SK-N-SH (cell line): ENCODE data around the gene HSPA14. TPM values are rescaled to one million over a fixed set of nuclear protein-coding genes. Genes with fewer than 3 reads are reported as not detected.

ENCODE experiments used
- CTCF ChIA-PET: fragments of 300-600, 350-600 bp; formaldehyde crosslinking; extraction: SDS; loops from one replicate; lab custom pipeline; 2021; lab: Yijun Ruan, JAX
- POLR2A ChIA-PET: fragments of 350-600 bp; sonication (Branson Sonifier 250); formaldehyde crosslinking; extraction: SDS; loops from one replicate; lab custom pipeline; 2020; ENCODE audit warnings: antibody characterized with exemption, inconsistent platforms; lab: Yijun Ruan, JAX
- DNase-seq: peaks from one replicate; pipeline ENCODE4 v3.0.0; 2012
- H2AFZ ChIP-seq: fragments of 200-600 bp; sonication (generic); 2 replicates; pipeline ENCODE4 v1.8.1; 2016; ENCODE audit warnings: antibody characterized with exemption, mild to moderate bottlenecking, low read depth
- H3F3A ChIP-seq: fragments of 200-600 bp; sonication (generic); replicated peaks from 2 replicates; pipeline ENCODE3; 2016; ENCODE audit warnings: antibody characterized with exemption, mild to moderate bottlenecking; ENCODE audit not compliant: insufficient read depth
- H3K27ac ChIP-seq, 2 experiments: fragments of 200-500 bp in 1 of 2; fragments of 200-600 bp in 1 of 2; sonication (Bioruptor generic) in 1 of 2; sonication (generic), shearing (Covaris generic) in 1 of 2; 2 replicates each; pipeline versions ENCODE4 v1.5.1 to v1.6.1; 2014 to 2016; ENCODE audit warnings: low read depth in 2 of 2, inconsistent platforms in 1 of 2, low read length in 1 of 2, mild to moderate bottlenecking in 1 of 2, mixed read lengths in 1 of 2
- H3K27me3 ChIP-seq: fragments of 200-600 bp; sonication (generic), shearing (Covaris generic); 2 replicates; pipeline ENCODE4 v1.6.1; 2016; ENCODE audit warnings: mixed run types; ENCODE audit not compliant: insufficient read depth
- H3K36me3 ChIP-seq, 2 experiments: fragments of 200-500 bp in 1 of 2; fragments of 200-600 bp in 1 of 2; sonication (Bioruptor generic) in 1 of 2; sonication (generic) in 1 of 2; replicated peaks in 1 of 2; 2 replicates each; pipeline versions ENCODE3 to v1.5.1; 2014 to 2016; ENCODE audit warnings: low read length in 1 of 2, mild to moderate bottlenecking in 1 of 2; ENCODE audit not compliant: insufficient read depth in 2 of 2, control insufficient read depth in 1 of 2
- H3K4me1 ChIP-seq, 2 experiments: fragments of 200-500 bp in 1 of 2; fragments of 200-600 bp in 1 of 2; sonication (Bioruptor generic) in 1 of 2; sonication (generic), shearing (Covaris generic) in 1 of 2; 2 replicates each; pipeline versions ENCODE4 v1.5.1 to v1.6.1; 2014 to 2016; ENCODE audit warnings: low read depth in 1 of 2, low read length in 1 of 2, mixed run types in 1 of 2; ENCODE audit not compliant: insufficient read depth in 2 of 2, control insufficient read depth in 1 of 2
- H3K4me2 ChIP-seq: fragments of 200-600 bp; sonication (generic), shearing (Covaris generic); 2 replicates; pipeline ENCODE4 v1.6.1; 2017; ENCODE audit warnings: mixed run types
- H3K4me3 ChIP-seq, 2 experiments: fragments of 200-500 bp in 1 of 2; fragments of 200-600 bp in 1 of 2; sonication (Bioruptor generic) in 1 of 2; sonication (generic), shearing (Covaris generic) in 1 of 2; 2 replicates each; pipeline versions ENCODE4 v1.5.1 to v1.8.1; 2014 to 2016; ENCODE audit warnings: low read depth in 2 of 2, inconsistent platforms in 1 of 2, low read length in 1 of 2, mild to moderate bottlenecking in 1 of 2, mixed read lengths in 1 of 2, moderate library complexity in 1 of 2
- H3K79me2 ChIP-seq: fragments of 200-600 bp; sonication (generic); 2 replicates; pipeline ENCODE4 v1.8.1; 2017; ENCODE audit warnings: mild to moderate bottlenecking; ENCODE audit not compliant: insufficient read depth
- H3K9ac ChIP-seq: fragments of 200-600 bp; sonication (generic); 2 replicates; pipeline ENCODE4 v1.6.1; 2017; ENCODE audit warnings: mixed run types
- H3K9me2 ChIP-seq: fragments of 200-600 bp; sonication (generic); 2 replicates; pipeline ENCODE4 v1.6.1; 2017; ENCODE audit warnings: mixed run types
- H3K9me3 ChIP-seq: fragments of 200-600 bp; sonication (generic); 2 replicates; pipeline ENCODE4 v1.6.1; 2017; ENCODE audit warnings: mixed run types, mild to moderate bottlenecking, moderate library complexity
- H4K20me1 ChIP-seq: fragments of 200-600 bp; sonication (generic); 2 replicates; pipeline ENCODE4 v1.6.1; 2017; ENCODE audit warnings: mild to moderate bottlenecking, mixed run types; ENCODE audit not compliant: insufficient read depth
- CHD2 ChIP-seq: fragments of 150-350 bp; IDR thresholded peaks from 2 replicates; pipeline ENCODE4 v1.6.1; 2018; ENCODE audit warnings: low read length; ENCODE audit not compliant: partially characterized antibody
- CTCF ChIP-seq: fragments of 200-600 bp; sonication (generic); IDR thresholded peaks from 2 replicates; pipeline ENCODE4 v1.6.1; 2017; ENCODE audit warnings: antibody characterized with exemption, mild to moderate bottlenecking, moderate library complexity
- ELF1 ChIP-seq: IDR thresholded peaks from 2 replicates; pipeline ENCODE4 v1.4.0; 2012
- EZH2phosphoT487 ChIP-seq: fragments of 200-600 bp; sonication (generic); IDR thresholded peaks from 2 replicates; pipeline ENCODE4 v1.6.1; 2017; ENCODE audit warnings: low read depth, mixed run types, mild to moderate bottlenecking, antibody characterized with exemption, moderate library complexity, borderline replicate concordance
- FOSL2 ChIP-seq: IDR thresholded peaks from 2 replicates; pipeline ENCODE4 v1.4.0; 2012; ENCODE audit warnings: low read depth, mild to moderate bottlenecking, moderate library complexity, borderline replicate concordance
- FOXM1 ChIP-seq: IDR thresholded peaks from 2 replicates; pipeline ENCODE4 v1.4.0; 2012; ENCODE audit warnings: low read depth, mild to moderate bottlenecking
- GABPA ChIP-seq: IDR thresholded peaks from 2 replicates; pipeline ENCODE4 v1.4.0; 2012; ENCODE audit warnings: low read depth, mild to moderate bottlenecking
- GATA2 ChIP-seq: sonication (generic); formaldehyde crosslinking; IDR thresholded peaks from 2 replicates; pipeline ENCODE4 v1.5.0; 2020; ENCODE audit warnings: mild to moderate bottlenecking, missing genetic modification reagents
- NFIC ChIP-seq: IDR thresholded peaks from 2 replicates; pipeline ENCODE4 v1.4.0; 2012; ENCODE audit warnings: borderline replicate concordance
- PBX3 ChIP-seq: IDR thresholded peaks from 2 replicates; pipeline ENCODE4; 2012
- POLR2AphosphoS5 ChIP-seq: IDR thresholded peaks from 2 replicates; pipeline ENCODE4 v1.6.1; 2012; ENCODE audit warnings: low read depth, low read length
- RFX5 ChIP-seq: IDR thresholded peaks from 2 replicates; pipeline ENCODE4 v1.6.1; 2012; ENCODE audit warnings: mild to moderate bottlenecking, improper control_type of control experiment, low read length
- RXRA ChIP-seq: IDR thresholded peaks from 2 replicates; pipeline ENCODE4 v1.4.0; 2012; ENCODE audit warnings: low read depth, mild to moderate bottlenecking, borderline replicate concordance
- SIN3A ChIP-seq: IDR thresholded peaks from 2 replicates; pipeline ENCODE4 v1.6.1; 2012; ENCODE audit warnings: low read depth, mild to moderate bottlenecking, low read length, moderate library complexity, borderline replicate concordance
- TCF12 ChIP-seq: IDR thresholded peaks from 2 replicates; pipeline ENCODE4 v1.4.0; 2012
- YY1 ChIP-seq: IDR thresholded peaks from 2 replicates; pipeline ENCODE4 v1.4.0; 2012; ENCODE audit warnings: low read depth, mild to moderate bottlenecking
- WGBS: methylation state at CpG from one replicate; pipeline ENCODE4 v1.1.6; 2017; ENCODE audit warnings: low lambda C conversion rate; 5-methylcytosine and 5-hydroxymethylcytosine counted together
- polyA plus RNA-seq, 3 experiments: library from polyadenylated mRNA; depleted of rRNA; stranded (reverse); fragments of >200 nt; gene quantifications; 2 replicates each; pipeline ENCODE4 v1.2.3, GENCODE V29; 2012

Gene HSPA14
- polyA plus RNA-seq, 1 of the 3 experiments (the other 2 are of a cell fraction), result 8.8 TPM

GRCh38 chr10:14823966-14824365, 14.1 kb upstream of the HSPA14 start:
- H3K79me2 ChIP-seq, result no peaks in the 10 kb centered on the region
- H3K27ac ChIP-seq, result no peak overlapping the region
- H4K20me1 ChIP-seq, result no peaks in the 10 kb centered on the region
- H2AFZ ChIP-seq, result no peak overlapping the region
- H3K4me2 ChIP-seq, result no peak overlapping the region
- peaks cover 0 to 5% of the 10 kb centered on the region in 2 experiments; a peak in 1 of 4 replicates for H3K4me1 ChIP-seq
- ChIA-PET CTCF (interaction anchor here (0.7 to 4.5 kb wide), 15 partner anchors 14 to 343 kb away, joined by 3 to 54 read pairs (median 4); partner anchors contain the start of genes CDNF, HSPA14 and MSANTD7), POLR2A (no interaction called here)
- H3K27me3 ChIP-seq, result no peaks in the 10 kb centered on the region; the same call in 1 of the 2 replicates
- TF ChIP-seq GABPA, result no peak
- no peak for TF ChIP-seq GATA2
- TF ChIP-seq EZH2phosphoT487, result no peak
- no peak for TF ChIP-seq TCF12
- TF ChIP-seq CHD2, result no peak
- TF ChIP-seq PBX3, result no peak
- H3K9ac ChIP-seq, result no peak overlapping the region
- no peaks in the 10 kb centered on the region for H3F3A ChIP-seq
- H3K9me3 ChIP-seq, result no peaks in the 10 kb centered on the region
- WGBS, result 53% methylated on average over 3 of the region's 3 CpGs
- no peaks in the 10 kb centered on the region for H3K36me3 ChIP-seq
- DNase-seq, result no peak
- no peaks in the 10 kb centered on the region for H3K9me2 ChIP-seq
- H3K4me3 ChIP-seq, result no peak overlapping the region

GRCh38 chr10:14826076-14826829, 11.9 kb upstream of the HSPA14 start:
- Histone ChIP-seq H2AFZ (no peak overlapping the region), H3K27ac (no peak overlapping the region), H3K79me2 (no peaks in the 10 kb centered on the region), H3K9me2 (no peaks in the 10 kb centered on the region), H4K20me1 (no peaks in the 10 kb centered on the region), H3F3A (no peaks in the 10 kb centered on the region), H3K9me3 (no peaks in the 10 kb centered on the region), H3K9ac (no peak overlapping the region), H3K4me2 (no peak overlapping the region), H3K27me3 (no peaks in the 10 kb centered on the region; the same call in 1 of the 2 replicates), H3K4me3 (no peak overlapping the region), H3K4me1 (peaks cover 0 to 5% of the 10 kb centered on the region in 2 experiments; a peak in 1 of 4 replicates), H3K36me3 (no peaks in the 10 kb centered on the region)
- DNase-seq, result no peak
- TF ChIP-seq NFIC, result no peak
- no peak for TF ChIP-seq FOSL2
- no peak for TF ChIP-seq FOXM1
- no peak for TF ChIP-seq SIN3A
- no peak for TF ChIP-seq RXRA
- TF ChIP-seq EZH2phosphoT487, result no peak
- no peak for TF ChIP-seq YY1
- no peak for TF ChIP-seq CTCF
- no peak for TF ChIP-seq RFX5
- no peak for TF ChIP-seq POLR2AphosphoS5
- no peak for TF ChIP-seq CHD2
- no peak for TF ChIP-seq ELF1
- POLR2A ChIA-PET, result no interaction called here
- WGBS, result 33% methylated on average over 1 of the region's 1 CpG
- CTCF ChIA-PET, result interaction anchor here (1.0 kb wide), 1 partner anchor 11 kb away, joined by 4 read pairs; the partner anchor contains the start of gene CDNF
